ENCODE data around the gene ELAPOR1.

The ELAPOR1 gene

DNA sequence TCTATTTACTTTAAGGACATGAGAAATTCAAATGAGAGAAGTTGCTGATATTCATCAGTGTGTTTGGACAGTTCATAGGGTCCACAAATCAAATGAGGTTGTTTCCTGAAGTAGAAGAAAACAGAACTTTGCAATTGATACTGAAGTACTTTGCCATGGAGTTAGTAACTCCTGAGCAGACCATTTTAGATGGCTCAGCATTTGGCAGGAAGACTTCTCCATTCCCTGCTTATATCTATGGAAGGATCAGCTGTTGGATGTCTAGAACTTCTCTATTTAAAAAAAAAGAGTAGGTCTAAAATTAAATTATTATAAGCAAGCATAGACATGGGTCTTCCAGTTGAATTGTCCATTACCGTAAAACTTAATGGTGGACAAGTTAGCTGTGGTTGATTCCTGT, 18.3 kb upstream of the ELAPOR1 start:
- in situ Hi-C loops (cut with MboI; ENCODE audit: low sequenced_read_pairs): no loop called here

DNA sequence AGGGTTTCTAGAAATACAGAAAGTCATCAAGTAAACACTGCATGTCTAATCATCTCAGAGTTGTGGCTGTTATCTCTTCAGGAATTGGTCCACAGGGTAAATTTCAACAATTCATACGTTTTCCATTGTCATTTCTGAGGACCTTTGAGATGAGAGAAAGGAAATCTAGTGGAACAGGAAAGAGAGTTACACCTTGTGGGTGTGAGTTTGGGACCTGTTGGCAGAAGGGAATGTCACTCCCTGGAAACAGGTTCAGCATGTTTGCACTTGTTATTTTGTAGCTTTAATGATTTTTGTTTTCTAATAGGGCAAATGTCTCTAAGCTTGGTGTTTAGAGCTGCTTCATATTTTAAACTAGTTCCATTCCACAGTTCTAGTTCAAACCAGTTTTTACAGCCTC, 17.8 kb upstream of the ELAPOR1 start:
- in situ Hi-C loops (cut with MboI; ENCODE audit: low sequenced_read_pairs): no loop called here

DNA sequence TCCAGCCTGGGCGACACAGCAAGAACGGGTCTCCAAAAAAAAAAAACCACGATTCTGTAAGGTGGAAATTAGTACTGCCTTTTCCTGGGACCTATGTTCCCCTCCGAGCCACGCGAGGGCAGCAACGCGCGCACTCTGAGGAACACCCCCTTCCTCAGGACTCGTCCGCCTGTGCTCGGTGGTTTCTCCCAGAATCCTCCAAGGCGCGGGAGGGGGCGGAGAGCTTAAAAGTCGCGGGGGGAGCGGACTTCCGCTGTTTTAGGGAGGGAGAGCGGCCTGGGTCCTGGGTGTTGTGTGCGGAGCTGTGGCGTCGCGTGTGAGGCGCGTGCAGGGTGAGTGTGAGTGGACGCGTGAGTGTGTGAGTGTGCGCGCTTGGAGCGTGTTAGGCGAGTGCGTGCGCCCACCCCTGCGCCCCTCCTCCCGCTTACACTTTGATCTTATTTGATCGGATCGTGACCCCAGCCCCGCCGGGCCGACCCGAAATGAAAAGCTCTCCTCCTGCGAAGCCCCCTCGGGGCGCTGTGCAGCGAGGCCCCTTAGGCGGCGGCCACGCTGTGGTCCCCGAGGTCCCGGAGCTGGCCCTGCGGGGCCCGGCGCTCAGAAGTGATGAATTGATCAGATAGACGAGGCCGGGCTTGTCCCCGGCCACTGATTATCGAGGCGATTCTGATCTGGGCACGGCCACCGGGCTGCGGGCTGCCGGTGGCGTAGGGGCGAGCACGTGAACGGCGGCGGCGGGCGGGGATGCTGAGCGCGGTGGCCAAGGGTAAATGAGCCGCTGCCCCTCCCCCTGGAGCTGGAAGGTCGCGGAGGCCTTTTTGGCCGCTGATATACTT, 13.8 kb upstream of the ELAPOR1 start:
- in situ Hi-C loops (cut with MboI; ENCODE audit: low sequenced_read_pairs): loop anchor here (25.0 kb wide), 1 partner anchor 112 kb away; the partner anchor contains the start of gene SARS1

DNA sequence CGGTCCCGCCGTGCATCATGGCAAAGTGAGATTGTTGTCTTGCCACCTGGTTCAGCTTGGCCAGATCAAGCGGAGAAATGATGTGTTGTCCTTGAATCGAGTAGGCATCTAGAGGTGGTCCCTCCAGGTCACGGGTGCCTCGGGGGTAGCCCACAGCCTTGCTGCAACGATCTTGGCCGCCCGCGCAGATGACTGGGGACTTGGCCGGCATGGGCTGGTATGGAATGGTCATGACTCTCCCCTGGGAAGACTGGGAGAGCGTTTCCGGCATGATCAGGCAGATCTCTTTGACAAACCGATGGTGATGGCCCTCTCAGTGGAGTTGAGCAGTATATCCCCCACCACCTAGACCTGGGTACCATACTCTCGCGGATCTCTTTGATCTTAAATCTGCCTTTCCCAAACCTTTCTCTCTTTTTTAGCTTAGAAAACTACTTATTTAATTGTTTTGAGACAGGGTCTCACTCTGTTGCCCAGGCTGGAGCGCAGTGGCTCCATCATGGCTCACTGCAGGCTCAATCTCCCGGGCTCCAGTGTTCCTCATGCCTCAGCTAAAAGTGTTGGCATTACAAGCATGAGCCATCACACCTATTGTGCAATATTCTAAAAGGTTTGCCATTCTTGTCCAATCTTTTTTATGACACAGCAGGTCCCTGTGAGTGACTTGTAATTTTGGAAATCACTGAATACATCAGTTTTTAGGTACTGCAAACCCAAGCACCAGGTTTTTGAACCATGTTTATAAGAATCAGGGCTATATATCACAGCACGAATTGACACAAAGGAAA, 9.4 kb upstream of the ELAPOR1 start:
- in situ Hi-C loops (cut with MboI; ENCODE audit: low sequenced_read_pairs): loop anchor here (25.0 kb wide), 1 partner anchor 108 kb away; the partner anchor contains the start of gene SARS1

DNA sequence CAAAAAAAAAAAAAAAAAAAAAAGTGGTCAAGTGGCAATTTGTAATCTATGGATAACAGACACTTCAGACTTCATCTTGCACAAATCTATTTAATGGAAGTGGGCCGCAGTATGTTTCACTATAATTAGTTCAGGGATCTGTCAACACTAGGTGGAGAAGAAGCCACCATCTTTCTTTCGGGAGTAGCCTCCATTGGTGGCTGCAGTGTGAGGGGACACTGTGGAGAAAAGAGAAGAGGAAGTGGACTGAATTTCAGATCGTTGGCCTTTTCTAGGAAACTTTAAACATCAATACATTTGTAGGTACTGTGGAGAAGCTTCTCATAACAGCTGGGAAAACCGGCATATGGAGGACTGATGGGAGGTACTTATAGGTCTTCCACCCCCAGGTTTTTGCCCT, 8.0 kb upstream of the ELAPOR1 start:
- in situ Hi-C loops (cut with MboI; ENCODE audit: low sequenced_read_pairs): loop anchor here (25.0 kb wide), 1 partner anchor 106 kb away; the partner anchor contains the start of gene SARS1

DNA sequence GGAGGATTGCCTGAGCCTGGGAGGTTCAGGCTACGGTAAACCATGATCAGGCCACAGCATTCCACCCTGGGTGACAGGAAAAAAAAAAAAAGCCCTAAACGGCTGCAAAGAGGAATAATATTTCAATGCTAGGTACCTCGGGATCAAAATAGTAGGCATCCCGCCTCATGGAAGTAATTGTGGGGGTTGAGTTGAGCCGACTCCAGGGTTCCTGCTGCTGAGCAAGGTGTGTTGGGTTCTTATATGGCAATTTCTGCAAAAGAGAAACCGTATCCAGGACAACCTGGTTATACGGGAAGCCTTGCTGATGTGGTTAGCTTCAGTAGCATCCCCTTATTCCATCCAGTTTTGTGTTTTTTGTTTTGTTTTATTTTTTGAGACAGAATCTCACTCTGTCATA, 6.1 kb upstream of the ELAPOR1 start:
- in situ Hi-C loops (cut with MboI; ENCODE audit: low sequenced_read_pairs): loop anchor here (25.0 kb wide), 1 partner anchor 105 kb away; the partner anchor contains the start of gene SARS1

DNA sequence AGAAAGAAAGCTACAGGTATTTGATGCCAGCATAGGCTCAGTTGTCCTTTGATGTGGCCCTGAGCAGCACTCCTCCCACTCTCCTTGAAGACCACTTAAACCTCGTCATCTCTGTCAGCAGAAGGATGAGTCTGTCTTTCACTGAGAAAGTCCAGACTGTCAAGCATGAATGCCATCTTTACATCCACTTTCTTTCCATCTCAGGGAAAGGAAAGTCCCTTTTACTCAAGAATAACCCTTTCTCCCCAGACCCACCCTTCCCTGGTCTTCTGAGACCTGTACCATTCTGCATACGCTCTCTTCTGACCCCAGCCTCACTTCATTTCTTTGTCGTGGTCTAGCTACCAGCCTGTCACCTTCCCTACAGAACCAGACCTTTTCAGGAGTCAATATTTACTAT, 4.0 kb upstream of the ELAPOR1 start:
- in situ Hi-C loops (cut with MboI; ENCODE audit: low sequenced_read_pairs): loop anchor here (25.0 kb wide), 1 partner anchor 102 kb away; the partner anchor contains the start of gene SARS1

DNA sequence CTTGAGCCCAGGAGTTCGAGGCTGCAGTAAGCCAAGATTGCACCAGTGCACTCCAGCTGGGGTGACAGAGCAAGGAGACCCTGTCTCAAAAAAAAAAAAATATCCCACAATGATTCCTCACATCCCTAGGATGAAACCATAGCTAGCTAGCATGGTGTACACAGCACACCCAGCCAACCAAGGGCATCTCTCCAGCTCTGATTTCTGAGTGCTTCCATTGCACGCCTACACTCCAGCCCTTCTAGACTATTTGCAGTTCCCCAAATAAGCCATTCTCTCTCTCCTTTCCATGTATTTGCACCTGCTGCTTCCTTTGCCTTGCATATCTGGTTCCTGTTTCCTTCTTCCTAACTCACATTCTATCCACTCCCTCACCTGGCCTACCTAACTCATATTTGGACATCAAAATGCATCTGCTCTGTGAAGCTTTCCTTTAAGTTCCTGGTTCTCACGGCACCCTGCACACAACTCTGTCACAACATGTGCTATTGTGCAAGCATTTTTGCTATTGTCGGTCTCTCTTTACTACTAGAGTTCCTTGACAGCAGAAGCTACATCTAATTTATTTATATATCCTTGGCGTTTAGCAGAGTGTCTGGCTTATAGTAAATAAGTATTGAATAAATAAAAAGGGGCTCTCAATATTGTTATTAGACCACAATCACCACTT, 2.4 kb upstream of the ELAPOR1 start:
- in situ Hi-C loops (cut with MboI; ENCODE audit: low sequenced_read_pairs): loop anchor here (25.0 kb wide), 1 partner anchor 101 kb away; the partner anchor contains the start of gene SARS1

DNA sequence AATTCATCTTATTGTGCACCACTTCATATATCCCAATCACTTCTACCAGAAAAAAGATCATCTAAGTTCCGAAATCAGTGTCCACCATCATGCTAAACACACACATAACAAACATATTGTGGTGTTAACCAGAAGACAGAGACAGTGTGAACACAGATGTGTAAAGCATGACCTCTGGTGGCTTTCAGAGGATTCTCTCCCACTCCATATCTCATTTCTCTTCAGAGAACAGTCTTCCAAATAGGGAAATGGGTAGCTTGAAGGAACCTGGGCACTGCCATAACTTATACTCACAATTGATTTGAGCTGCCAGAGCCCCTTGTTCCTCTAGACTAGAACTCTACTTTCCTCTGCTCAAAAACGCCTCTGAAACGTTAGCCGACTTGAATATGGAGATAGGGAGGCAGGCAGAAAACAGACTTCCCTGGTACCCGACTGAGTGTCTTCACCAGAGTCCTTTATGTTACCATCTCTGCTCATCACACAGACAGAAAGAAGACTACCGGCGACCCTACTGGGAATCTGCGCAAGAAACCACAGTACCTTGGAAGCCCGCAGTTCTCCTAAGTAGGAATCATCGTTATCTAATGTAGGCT, 1.8 kb upstream of the ELAPOR1 start:
- in situ Hi-C loops (cut with MboI; ENCODE audit: low sequenced_read_pairs): loop anchor here (25.0 kb wide), 1 partner anchor 100 kb away; the partner anchor contains the start of gene SARS1

DNA sequence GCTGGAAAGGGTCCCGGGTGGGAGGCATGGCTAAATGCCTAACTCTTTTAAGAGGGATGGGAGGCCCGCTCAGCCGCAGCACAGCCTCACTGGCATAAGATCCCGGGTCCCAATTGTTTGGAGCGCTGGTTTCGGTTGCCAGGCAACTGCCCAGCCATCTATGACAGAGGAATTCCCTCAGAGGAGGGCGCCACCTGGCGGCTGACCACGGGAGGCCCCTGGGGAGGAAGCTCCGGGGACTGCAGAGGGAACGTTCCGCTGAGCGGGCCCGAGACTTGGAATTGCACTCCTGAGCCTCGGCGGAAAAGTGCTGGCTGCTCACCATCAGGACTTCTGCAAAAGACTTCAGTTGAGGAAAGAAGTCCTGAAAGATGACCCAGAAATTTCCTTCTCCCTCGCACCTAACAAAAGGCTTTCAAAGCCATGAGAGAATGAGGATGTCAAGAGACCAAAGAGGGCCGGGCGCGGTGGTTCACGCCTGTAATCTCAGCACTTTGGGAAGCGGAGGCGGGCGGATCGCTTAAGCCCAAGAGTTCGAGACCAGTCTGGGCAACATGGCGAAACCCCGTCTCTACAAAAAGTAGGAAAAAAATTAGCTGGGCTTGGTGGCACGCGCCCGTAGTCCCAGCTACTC, 1.1 kb upstream of the ELAPOR1 start:
- in situ Hi-C loops (cut with MboI; ENCODE audit: low sequenced_read_pairs): loop anchor here (25.0 kb wide), 1 partner anchor 100 kb away; the partner anchor contains the start of gene SARS1

DNA sequence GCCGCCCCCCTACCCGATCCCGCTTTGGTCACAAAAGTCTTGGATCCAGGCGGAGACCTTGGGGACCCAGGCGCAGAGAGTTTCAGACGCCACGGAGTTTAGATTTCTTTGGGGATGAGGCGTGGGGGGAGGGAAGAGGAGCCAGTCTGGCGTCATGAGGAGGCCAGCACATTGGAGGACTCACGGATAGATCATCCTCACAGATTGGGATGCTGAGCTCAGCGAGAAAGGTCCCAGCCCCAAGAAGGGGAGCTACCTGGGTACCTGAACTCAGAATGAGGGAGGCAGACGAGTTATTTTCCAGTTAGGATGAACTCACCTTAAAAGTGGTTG, 393 bp downstream of the ELAPOR1 start:
- in situ Hi-C loops (cut with MboI; ENCODE audit: low sequenced_read_pairs): loop anchor here (25.0 kb wide), 1 partner anchor 98 kb away; the partner anchor contains the start of gene SARS1

DNA sequence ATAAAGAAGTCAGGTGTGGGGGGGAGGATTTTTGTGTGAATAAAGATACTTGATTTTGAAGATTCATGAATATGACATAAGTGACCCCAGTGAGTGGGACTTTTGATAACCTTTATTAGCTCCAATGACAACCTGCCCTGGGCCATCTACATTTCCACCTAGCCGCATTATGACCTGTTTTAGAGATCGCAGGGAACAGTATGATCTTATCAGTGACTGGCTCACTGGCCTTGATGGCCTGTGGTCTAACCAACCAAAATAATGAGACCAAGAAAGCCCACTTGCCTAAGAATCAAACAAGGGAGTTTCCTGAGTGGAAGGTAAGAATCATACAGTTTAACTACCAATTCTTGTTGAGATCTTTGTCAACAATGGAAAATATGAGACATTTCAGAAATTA, 1.8 kb downstream of the ELAPOR1 start:
- in situ Hi-C loops (cut with MboI; ENCODE audit: low sequenced_read_pairs): loop anchor here (25.0 kb wide), 1 partner anchor 97 kb away; the partner anchor contains the start of gene SARS1

DNA sequence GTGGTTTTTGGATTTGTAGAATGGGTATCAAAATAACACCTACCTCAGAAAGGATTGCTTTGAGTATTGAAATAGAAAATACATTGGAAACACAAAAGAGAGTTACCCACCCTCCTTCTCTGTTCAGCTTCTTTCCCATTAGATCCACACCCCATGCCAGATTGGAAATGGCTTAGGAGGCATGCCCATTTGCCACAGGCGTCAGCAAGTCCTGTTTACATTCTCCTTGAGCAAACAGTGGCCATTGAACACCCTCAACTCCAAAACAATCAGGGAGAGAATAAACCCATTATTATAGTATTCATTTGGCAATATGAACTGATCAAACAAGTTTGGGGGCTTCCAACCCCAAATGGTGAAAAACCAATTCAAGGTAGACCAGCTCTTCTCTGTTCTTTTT, 2.4 kb downstream of the ELAPOR1 start:
- in situ Hi-C loops (cut with MboI; ENCODE audit: low sequenced_read_pairs): loop anchor here (25.0 kb wide), 1 partner anchor 96 kb away; the partner anchor contains the start of gene SARS1

DNA sequence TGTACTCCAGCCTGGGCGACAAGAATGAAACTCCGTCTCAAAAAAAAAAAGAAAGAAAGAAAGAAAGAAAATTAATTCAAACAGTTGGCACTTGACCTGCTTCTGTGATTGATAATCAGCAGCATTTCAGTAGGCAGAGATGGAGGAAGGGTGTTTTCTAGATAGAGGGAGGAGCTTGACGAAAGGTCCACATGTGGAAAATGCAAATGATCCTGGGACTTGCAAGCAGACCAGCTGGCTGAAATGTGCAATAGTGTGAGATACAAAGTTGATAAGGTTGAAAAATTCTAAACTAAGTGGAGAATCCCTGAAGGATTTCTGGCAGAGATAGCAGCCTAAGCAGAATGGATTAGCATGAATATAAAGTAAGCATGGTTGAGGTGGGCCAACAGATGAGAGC, 4.2 kb downstream of the ELAPOR1 start:
- in situ Hi-C loops (cut with MboI; ENCODE audit: low sequenced_read_pairs): loop anchor here (25.0 kb wide), 1 partner anchor 94 kb away; the partner anchor contains the start of gene SARS1

DNA sequence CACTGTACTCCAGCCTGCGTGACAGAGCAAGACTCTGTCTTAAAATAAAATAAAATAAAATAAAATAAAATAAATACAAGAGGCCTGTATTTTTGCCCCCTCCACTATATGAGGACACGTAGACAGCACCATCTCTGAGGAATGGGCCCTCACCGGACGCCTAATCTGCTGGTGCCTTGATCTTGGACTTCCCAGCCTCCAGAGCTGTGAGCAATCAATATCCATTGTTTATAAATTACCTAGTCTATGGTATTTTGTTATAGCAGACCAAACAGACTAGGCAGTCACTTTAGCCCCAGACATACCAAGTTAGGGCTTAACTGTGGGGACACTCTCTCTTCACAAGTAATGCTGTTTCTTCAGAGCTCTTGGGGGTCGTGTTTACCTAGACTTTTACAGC, 6.4 kb downstream of the ELAPOR1 start:
- in situ Hi-C loops (cut with MboI; ENCODE audit: low sequenced_read_pairs): loop anchor here (25.0 kb wide), 1 partner anchor 92 kb away; the partner anchor contains the start of gene SARS1

DNA sequence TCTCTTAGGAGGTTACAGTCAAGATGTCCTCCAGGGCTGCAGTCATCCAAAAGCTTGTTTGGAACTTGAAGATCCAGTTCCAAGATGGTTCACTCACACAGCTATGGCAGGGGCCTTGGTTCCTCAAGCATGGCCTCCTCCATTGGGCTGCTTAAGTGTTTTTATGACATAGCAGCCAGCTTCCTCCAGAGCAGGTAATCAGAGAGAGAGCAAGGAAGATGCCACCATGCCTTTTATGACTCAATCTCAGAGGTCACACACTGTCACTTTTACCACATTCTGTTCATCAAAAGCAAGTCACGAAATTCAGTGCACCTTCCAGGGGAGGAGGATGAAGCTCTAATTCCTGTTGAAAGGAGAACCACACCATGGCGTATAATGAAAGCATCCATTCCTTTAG, 17.1 kb downstream of the ELAPOR1 start:
- in situ Hi-C loops (cut with MboI; ENCODE audit: low sequenced_read_pairs): no loop called here

DNA sequence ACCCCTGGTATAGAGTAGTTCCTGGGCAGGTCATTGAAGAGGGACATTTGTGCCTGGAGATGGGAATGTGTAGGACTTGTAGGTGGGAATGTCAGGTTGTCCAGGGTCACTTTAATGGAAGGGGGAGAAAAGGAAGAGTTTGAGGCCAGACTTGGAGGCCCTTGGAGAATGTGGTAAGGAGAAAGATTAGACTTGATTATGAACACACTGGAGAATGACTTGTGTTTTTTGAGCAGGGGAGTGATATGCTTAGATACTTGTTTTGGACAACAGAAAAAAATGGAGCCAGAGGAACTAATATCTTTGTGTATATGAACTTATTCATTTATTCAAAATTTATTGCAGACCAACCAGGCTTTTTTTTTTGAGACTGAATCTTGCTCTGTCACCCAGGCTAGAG, 17.9 kb downstream of the ELAPOR1 start:
- in situ Hi-C loops (cut with MboI; ENCODE audit: low sequenced_read_pairs): no loop called here

DNA sequence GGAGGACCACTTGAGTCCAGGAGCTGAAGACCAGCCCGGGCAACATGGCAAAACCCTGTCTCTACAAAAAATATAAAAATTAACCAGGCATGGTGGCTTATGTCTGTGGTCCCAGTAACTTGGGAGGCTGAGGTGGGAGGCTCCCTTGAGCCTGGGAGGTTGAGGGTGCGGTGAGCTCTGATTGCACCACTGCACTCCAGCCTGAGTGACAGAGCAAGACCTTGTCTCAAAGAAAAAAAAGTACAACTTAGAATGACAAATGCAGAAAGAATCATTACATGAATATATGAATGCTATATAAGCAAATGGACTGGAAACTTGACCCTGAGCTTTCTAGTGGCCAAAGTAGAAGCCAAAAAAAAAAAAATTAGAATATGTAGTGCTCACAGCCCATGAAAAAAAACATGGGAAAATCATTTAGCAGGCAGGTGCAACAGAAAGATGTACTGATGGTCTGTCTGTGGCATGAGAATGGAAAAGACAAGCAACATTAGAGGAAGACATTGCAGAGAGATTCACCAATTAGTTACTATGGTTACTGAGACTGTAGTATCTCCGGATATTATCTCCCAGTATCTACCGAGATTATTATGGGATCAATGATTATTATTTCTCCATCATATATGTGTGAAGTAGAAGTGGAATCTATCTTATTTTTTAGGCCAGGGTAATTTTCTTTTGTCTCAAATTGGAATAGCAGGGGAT, 19.2 kb downstream of the ELAPOR1 start:
- in situ Hi-C loops (cut with MboI; ENCODE audit: low sequenced_read_pairs): no loop called here

DNA sequence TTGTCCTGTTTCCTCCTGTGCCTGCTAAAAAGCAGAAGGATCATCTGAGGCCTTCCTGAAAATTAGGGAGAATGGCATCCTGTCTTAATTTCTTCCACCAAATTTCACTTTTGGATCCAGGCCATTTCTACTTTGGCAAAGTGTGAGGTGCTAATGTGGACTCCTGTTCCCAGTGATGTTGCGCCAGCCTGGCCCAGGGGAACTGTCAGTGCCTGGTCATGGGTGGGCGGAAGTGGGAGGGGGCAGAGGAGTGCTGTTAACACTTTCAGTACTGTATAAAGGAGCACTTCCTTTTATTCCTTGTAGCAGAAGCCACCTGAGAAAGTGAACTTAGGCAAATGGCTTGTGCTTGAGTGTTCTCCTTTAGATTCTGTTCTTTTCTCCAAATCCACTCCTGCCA, 19.9 kb downstream of the ELAPOR1 start:
- in situ Hi-C loops (cut with MboI; ENCODE audit: low sequenced_read_pairs): no loop called here
